ENCODE data around the gene OSBPL10. TPM values are rescaled to one million over a fixed set of nuclear protein-coding genes. Genes with fewer than 3 reads are reported as not detected.
"Not testable (repeated sequence)": the region's sequence is repeated elsewhere in the genome, so short reads cannot be mapped to it uniquely, and the experiment has no call there.

Gene OSBPL10
- total RNA-seq, 1 donor from 2014 or later = 52.7 TPM

- Mint-ChIP-seq H3K4me1 (ENCODE audit: low read depth, unreplicated experiment) (peaks cover 1% of the 10 kb centered on the region), H3K4me3 (ENCODE audit: unreplicated experiment) (no peak overlapping the region), H3K36me3 (ENCODE audit: low read depth, unreplicated experiment) (peaks cover 10% of the 10 kb centered on the region), H3K9me3 (ENCODE audit: unreplicated experiment) (peaks cover 29% of the 10 kb centered on the region), H3K27ac (ENCODE audit: unreplicated experiment) (no peak overlapping the region), H3K27me3 (ENCODE audit: low read depth, unreplicated experiment) (no peaks in the 10 kb centered on the region)
- H4K20me1 ChIP-seq (ENCODE audit: insufficient read depth, low read length) = no peaks in the 10 kb centered on the region
- no peak overlapping the region for H2AFZ ChIP-seq (ENCODE audit: low read depth, low read length)
- H3K9me3 ChIP-seq (ENCODE audit: insufficient read depth, low read depth, low read length) = peaks cover 21% of the 10 kb centered on the region
- H3K4me1 ChIP-seq (ENCODE audit: insufficient read depth, low read length) = no peaks in the 10 kb centered on the region
- FAIRE-seq (no peak), DNase-seq (ENCODE audit: low read depth) (no peak)
- no peak for TF ChIP-seq EZH2 (IDR thresholded peaks at IDR 0.05; ENCODE audit: insufficient read depth, low read length)
- TF ChIP-seq, protein P1, sequence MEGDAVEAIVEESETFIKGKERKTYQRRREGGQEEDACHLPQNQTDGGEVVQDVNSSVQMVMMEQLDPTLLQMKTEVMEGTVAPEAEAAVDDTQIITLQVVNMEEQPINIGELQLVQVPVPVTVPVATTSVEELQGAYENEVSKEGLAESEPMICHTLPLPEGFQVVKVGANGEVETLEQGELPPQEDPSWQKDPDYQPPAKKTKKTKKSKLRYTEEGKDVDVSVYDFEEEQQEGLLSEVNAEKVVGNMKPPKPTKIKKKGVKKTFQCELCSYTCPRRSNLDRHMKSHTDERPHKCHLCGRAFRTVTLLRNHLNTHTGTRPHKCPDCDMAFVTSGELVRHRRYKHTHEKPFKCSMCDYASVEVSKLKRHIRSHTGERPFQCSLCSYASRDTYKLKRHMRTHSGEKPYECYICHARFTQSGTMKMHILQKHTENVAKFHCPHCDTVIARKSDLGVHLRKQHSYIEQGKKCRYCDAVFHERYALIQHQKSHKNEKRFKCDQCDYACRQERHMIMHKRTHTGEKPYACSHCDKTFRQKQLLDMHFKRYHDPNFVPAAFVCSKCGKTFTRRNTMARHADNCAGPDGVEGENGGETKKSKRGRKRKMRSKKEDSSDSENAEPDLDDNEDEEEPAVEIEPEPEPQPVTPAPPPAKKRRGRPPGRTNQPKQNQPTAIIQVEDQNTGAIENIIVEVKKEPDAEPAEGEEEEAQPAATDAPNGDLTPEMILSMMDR (IDR thresholded peaks at IDR 0.05; ENCODE audit: insufficient read depth, low read depth, low read length) = no peak
- H3K79me2 ChIP-seq (ENCODE audit: insufficient read depth, low read length) = no peaks in the 10 kb centered on the region
- no peak overlapping the region for H3K4me2 ChIP-seq (ENCODE audit: low read length)
- H3K9ac ChIP-seq (ENCODE audit: low read length) = no peak overlapping the region
- no peak overlapping the region for H3K4me3 ChIP-seq (ENCODE audit: insufficient read depth, low read depth, low read length)
- H3K27ac ChIP-seq (ENCODE audit: low read depth, low read length) = no peak overlapping the region
- H3K27me3 ChIP-seq (ENCODE audit: insufficient read depth, low read length) = no peaks in the 10 kb centered on the region
- H3K36me3 ChIP-seq (ENCODE audit: insufficient read depth, low read length) = no peaks in the 10 kb centered on the region
Measured at GRCh38 chr3:31993843-31994242, 12.8 kb upstream of the OSBPL10 start.

DNA sequence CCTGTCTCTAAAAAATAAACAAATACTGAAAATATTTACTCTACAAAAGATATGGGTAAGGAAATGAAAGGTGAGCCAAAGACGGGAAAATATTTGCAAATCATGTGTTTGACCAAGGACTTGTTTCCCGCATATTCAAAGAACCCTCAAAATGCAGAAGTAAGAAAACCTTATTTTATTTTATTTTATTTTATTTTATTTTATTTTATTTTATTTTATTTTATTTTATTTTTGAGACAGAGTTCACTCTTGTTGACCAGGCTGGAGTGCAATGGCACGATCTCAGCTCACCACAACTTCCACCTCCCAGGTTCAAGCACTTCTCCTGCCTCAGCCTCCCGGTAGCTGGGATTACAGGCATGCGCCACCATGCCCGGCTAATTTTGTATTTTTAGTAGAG, 11.9 kb upstream of the OSBPL10 start:
- not testable (repeated sequence) for DNase-seq (ENCODE audit: low read depth); H3K36me3 Mint-ChIP-seq (ENCODE audit: low read depth, unreplicated experiment); H3K4me2 ChIP-seq (ENCODE audit: low read length); H3K79me2 ChIP-seq (ENCODE audit: insufficient read depth, low read length); H3K27ac Mint-ChIP-seq (ENCODE audit: unreplicated experiment); H3K4me3 Mint-ChIP-seq (ENCODE audit: unreplicated experiment); H3K36me3 ChIP-seq (ENCODE audit: insufficient read depth, low read length); H2AFZ ChIP-seq (ENCODE audit: low read depth, low read length); H3K27me3 ChIP-seq (ENCODE audit: insufficient read depth, low read length); H3K4me1 Mint-ChIP-seq (ENCODE audit: low read depth, unreplicated experiment); H3K27ac ChIP-seq (ENCODE audit: low read depth, low read length); H3K27me3 Mint-ChIP-seq (ENCODE audit: low read depth, unreplicated experiment); FAIRE-seq; H3K9ac ChIP-seq (ENCODE audit: low read length); H3K4me1 ChIP-seq (ENCODE audit: insufficient read depth, low read length); H4K20me1 ChIP-seq (ENCODE audit: insufficient read depth, low read length); H3K4me3 ChIP-seq (ENCODE audit: insufficient read depth, low read depth, low read length)
- H3K9me3 Mint-ChIP-seq (ENCODE audit: unreplicated experiment) = peaks cover 26% of the 10 kb centered on the region
- peaks cover 23% of the 10 kb centered on the region for H3K9me3 ChIP-seq (ENCODE audit: insufficient read depth, low read depth, low read length)

GRCh38 chr3:31988271-31988670, 7.2 kb upstream of the OSBPL10 start:
- H2AFZ ChIP-seq (ENCODE audit: low read depth, low read length) = no peak overlapping the region
- FAIRE-seq (no peak), DNase-seq (ENCODE audit: low read depth) (no peak)
- H4K20me1 ChIP-seq (ENCODE audit: insufficient read depth, low read length) = no peaks in the 10 kb centered on the region
- H3K4me3 Mint-ChIP-seq (ENCODE audit: unreplicated experiment) = no peak overlapping the region
- H3K4me1 Mint-ChIP-seq (ENCODE audit: low read depth, unreplicated experiment) = no peaks in the 10 kb centered on the region
- no peak overlapping the region for H3K27ac Mint-ChIP-seq (ENCODE audit: unreplicated experiment)
- no peak overlapping the region for H3K4me3 ChIP-seq (ENCODE audit: insufficient read depth, low read depth, low read length)
- H3K9ac ChIP-seq (ENCODE audit: low read length) = no peak overlapping the region
- no peak overlapping the region for H3K4me2 ChIP-seq (ENCODE audit: low read length)
- H3K9me3 Mint-ChIP-seq (ENCODE audit: unreplicated experiment) = peaks cover 16% of the 10 kb centered on the region
- H3K79me2 ChIP-seq (ENCODE audit: insufficient read depth, low read length) = no peaks in the 10 kb centered on the region
- no peaks in the 10 kb centered on the region for H3K27me3 ChIP-seq (ENCODE audit: insufficient read depth, low read length)
- H3K4me1 ChIP-seq (ENCODE audit: insufficient read depth, low read length) = no peaks in the 10 kb centered on the region
- H3K27ac ChIP-seq (ENCODE audit: low read depth, low read length) = no peak overlapping the region
- peaks cover 23% of the 10 kb centered on the region for H3K9me3 ChIP-seq (ENCODE audit: insufficient read depth, low read depth, low read length)
- no peak for TF ChIP-seq EZH2 (IDR thresholded peaks at IDR 0.05; ENCODE audit: insufficient read depth, low read length)
- TF ChIP-seq, protein P1 (IDR thresholded peaks at IDR 0.05; ENCODE audit: insufficient read depth, low read depth, low read length) = no peak
- no peaks in the 10 kb centered on the region for H3K27me3 Mint-ChIP-seq (ENCODE audit: low read depth, unreplicated experiment)
- no peaks in the 10 kb centered on the region for H3K36me3 ChIP-seq (ENCODE audit: insufficient read depth, low read length)
- peaks cover 8% of the 10 kb centered on the region for H3K36me3 Mint-ChIP-seq (ENCODE audit: low read depth, unreplicated experiment)

Measured in astrocyte (in vitro differentiated cells and primary cell).